ENCODE measurements around the gene SPO11. TPM values are rescaled to one million over a fixed set of nuclear protein-coding genes. Genes with fewer than 3 reads are reported as not detected.

The SPO11 gene
- total and polyA plus RNA-seq, 7 donors: not detected

GRCh38 chr20:57289391-57290177 lies 40.0 kb upstream of the SPO11 start:
- TF ChIP-seq CTCF (IDR thresholded peaks at IDR 0.05): no peak
- H3K27me3 ChIP-seq (ENCODE audit: insufficient read depth in 3 of 3, low read length in 2 of 3): peaks cover 0 to 69% (median 15%) of the 10 kb centered on the region in 3 donors

DNA sequence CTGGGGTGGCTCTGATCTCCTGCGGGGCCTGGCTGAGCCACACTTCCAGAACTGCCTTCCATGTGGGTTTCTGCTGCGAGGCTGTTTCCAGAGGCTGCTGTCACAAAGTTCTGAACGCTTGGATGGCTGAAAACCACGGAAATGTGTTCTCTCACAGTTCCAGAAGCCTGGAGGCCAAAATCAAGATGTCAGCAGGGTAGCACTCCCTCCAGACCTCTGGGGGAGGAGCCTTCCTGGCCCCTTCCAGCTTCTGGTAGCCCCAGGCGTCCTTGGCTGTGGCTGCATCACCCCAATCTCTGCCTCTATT lies 39.5 kb upstream of the SPO11 start:
- H3K4me3 ChIP-seq: no peak overlapping the region
- H3K27ac ChIP-seq: no peak overlapping the region
- no peak for TF ChIP-seq CTCF (IDR thresholded peaks at IDR 0.05)
- peaks cover 0 to 69% (median 13%) of the 10 kb centered on the region in 3 donors for H3K27me3 ChIP-seq (ENCODE audit: insufficient read depth in 3 of 3, low read length in 2 of 3)
- intact Hi-C loops (cut with DNase I): no loop called here
- ATAC-seq: no peak
- no peaks in the 10 kb centered on the region for H3K4me1 ChIP-seq
- WGBS, 3 donors: 60 to 67% (median 60%) methylated on average over 5 of the region's 5 CpGs
- no peaks in the 10 kb centered on the region for H3K9me3 ChIP-seq
- H3K36me3 ChIP-seq (ENCODE audit: insufficient read depth in 1 of 2, low read depth in 1 of 2): no peaks in the 10 kb centered on the region
- DNase-seq: no peak

More at GRCh38 chr20:57289391-57290177, 40.0 kb upstream of the SPO11 start:
- DNase-seq (no peak), ATAC-seq (no peak)
- H3K4me3 ChIP-seq: no peak overlapping the region
- H3K36me3 ChIP-seq (ENCODE audit: insufficient read depth in 1 of 2, low read depth in 1 of 2): no peaks in the 10 kb centered on the region
- WGBS, 3 donors: 55 to 62% (median 60%) methylated on average over 8 of the region's 8 CpGs
- no peaks in the 10 kb centered on the region for H3K9me3 ChIP-seq
- intact Hi-C loops (cut with DNase I): no loop called here
- no peaks in the 10 kb centered on the region for H3K4me1 ChIP-seq
- H3K27ac ChIP-seq: no peak overlapping the region

- intact Hi-C loops (cut with DNase I): no loop called here
- no peak for TF ChIP-seq CTCF (IDR thresholded peaks at IDR 0.05)
- Histone ChIP-seq H3K27me3 (ENCODE audit: insufficient read depth in 3 of 3, low read length in 2 of 3) (peaks cover 0 to 64% (median 12%) of the 10 kb centered on the region in 3 donors), H3K27ac (no peak overlapping the region), H3K4me3 (no peak overlapping the region), H3K4me1 (no peaks in the 10 kb centered on the region), H3K9me3 (no peaks in the 10 kb centered on the region), H3K36me3 (ENCODE audit: insufficient read depth in 1 of 2, low read depth in 1 of 2) (no peaks in the 10 kb centered on the region)
- DNase-seq (no peak), ATAC-seq (no peak)
- WGBS, 3 donors: 63 to 71% (median 67%) methylated on average over 10 of the region's 10 CpGs
Measured at GRCh38 chr20:57291003-57291402, 38.6 kb upstream of the SPO11 start.

GRCh38 chr20:57291694-57292093 lies 37.9 kb upstream of the SPO11 start:
- intact Hi-C loops (cut with DNase I): no loop called here
- 90 to 93% (median 92%) methylated on average over 6 of the region's 6 CpGs for WGBS, 3 donors
- H3K9me3 ChIP-seq: no peaks in the 10 kb centered on the region
- no peak for TF ChIP-seq CTCF (IDR thresholded peaks at IDR 0.05)
- no peak for ATAC-seq
- H3K4me3 ChIP-seq: no peak overlapping the region
- H3K27me3 ChIP-seq (ENCODE audit: insufficient read depth in 3 of 3, low read length in 2 of 3): peaks cover 0 to 57% (median 9%) of the 10 kb centered on the region in 3 donors
- H3K36me3 ChIP-seq (ENCODE audit: insufficient read depth in 1 of 2, low read depth in 1 of 2): no peaks in the 10 kb centered on the region
- no peak overlapping the region for H3K27ac ChIP-seq
- H3K4me1 ChIP-seq: no peaks in the 10 kb centered on the region
- no peak for DNase-seq

DNA sequence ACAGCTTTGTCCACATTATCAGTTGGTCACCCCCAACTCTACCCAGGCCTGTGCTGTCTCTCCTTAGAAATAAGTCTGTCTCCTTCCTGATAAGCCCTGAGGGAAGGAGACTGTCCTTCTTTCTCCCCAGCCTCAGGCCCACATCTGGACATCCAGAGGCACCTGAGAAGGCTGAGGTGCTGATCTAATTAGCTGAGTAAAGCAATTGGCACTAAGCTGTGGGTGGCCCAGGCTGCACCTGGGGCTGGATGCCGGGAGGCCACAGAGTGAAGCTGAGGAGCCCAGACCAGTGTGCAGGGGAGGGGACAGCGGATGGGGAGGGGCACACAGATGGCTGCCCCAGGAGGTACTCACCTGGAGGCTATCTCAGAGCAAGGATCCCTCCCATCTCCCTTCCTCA lies 37.0 kb upstream of the SPO11 start:
- intact Hi-C loops (cut with DNase I): no loop called here
- no peaks in the 10 kb centered on the region for H3K9me3 ChIP-seq
- H3K4me3 ChIP-seq: no peak overlapping the region
- H3K27ac ChIP-seq: no peak overlapping the region
- no peaks in the 10 kb centered on the region for H3K36me3 ChIP-seq (ENCODE audit: insufficient read depth in 1 of 2, low read depth in 1 of 2)
- DNase-seq (no peak), ATAC-seq (no peak)
- no peaks in the 10 kb centered on the region for H3K4me1 ChIP-seq
- 71 to 88% (median 78%) methylated on average over 2 of the region's 2 CpGs for WGBS, 3 donors
- H3K27me3 ChIP-seq (ENCODE audit: insufficient read depth in 3 of 3, low read length in 2 of 3): peaks cover 0 to 48% (median 9%) of the 10 kb centered on the region in 3 donors
- no peak for TF ChIP-seq CTCF (IDR thresholded peaks at IDR 0.05)

Data from psoas muscle (tissue), 8 donors.